PC-3 (cell line): Measurements from ENCODE around the gene MT1H. TPM values are rescaled to one million over a fixed set of nuclear protein-coding genes. Genes with fewer than 3 reads are reported as not detected.

Experiments used
- ATAC-seq: fragments of 200-7000 bp; cut with Tn5 transposase; 2 replicates; pipeline ENCODE4 v1.9.1; 2020; ENCODE audit warnings: mild to moderate bottlenecking, moderate library complexity
- BruUV-seq: library from RNA; stranded (reverse); fragments of 400-500 nt; replicated peaks from 2 replicates; lab custom pipeline; 2021; lab: Mats Ljungman, UMichigan
- CTCF ChIA-PET: fragments of 300-600 bp; sonication (Branson Sonifier 250); formaldehyde crosslinking; loops from one replicate; lab custom pipeline; 2022; ENCODE audit warnings: antibody characterized with exemption; lab: Charles Lee
- POLR2A ChIA-PET: fragments of 300-600 bp; sonication (Branson Sonifier 250); formaldehyde crosslinking; loops from one replicate; lab custom pipeline; 2022; ENCODE audit warnings: antibody characterized with exemption; ENCODE audit not compliant: unreplicated experiment; lab: Charles Lee
- DNase-seq: peaks from one replicate; pipeline ENCODE4 v3.0.0-alpha.2; 2015
- H2AFZ ChIP-seq: fragments of 300-600 bp; sonication (generic); 2 replicates; pipeline ENCODE4 v1.6.0; 2016; ENCODE audit warnings: antibody characterized with exemption, low read length
- H3F3A ChIP-seq: fragments of 300-600 bp; sonication (generic); one replicate; pipeline ENCODE4 v1.6.0; 2017; ENCODE audit warnings: antibody characterized with exemption, low read length, control low read depth, mild to moderate bottlenecking; ENCODE audit not compliant: unreplicated experiment
- H3K27ac ChIP-seq: fragments of 300-600 bp; sonication (generic); 2 replicates; pipeline ENCODE4 v1.5.1; 2016; ENCODE audit warnings: mild to moderate bottlenecking, low read length
- H3K27me3 ChIP-seq: fragments of 300-600 bp; sonication (generic); 2 replicates; pipeline ENCODE4 v1.6.1; 2016; ENCODE audit warnings: low read length, mixed read lengths
- H3K36me3 ChIP-seq: fragments of 300-600 bp; sonication (generic); 2 replicates; pipeline ENCODE4 v1.6.1; 2016; ENCODE audit warnings: low read depth, mixed run types, low read length, mixed read lengths
- H3K4me1 ChIP-seq: fragments of 300-600 bp; sonication (generic); 2 replicates; pipeline ENCODE4 v1.5.1; 2016; ENCODE audit warnings: low read length; ENCODE audit not compliant: insufficient read depth
- H3K4me2 ChIP-seq: fragments of 300-600 bp; sonication (generic); 2 replicates; pipeline ENCODE4 v1.6.0; 2016; ENCODE audit warnings: low read length
- H3K4me3 ChIP-seq: fragments of 300-600 bp; sonication (generic); 2 replicates; pipeline ENCODE4 v1.5.1; 2016; ENCODE audit warnings: mild to moderate bottlenecking, low read length, mixed read lengths
- H3K79me2 ChIP-seq: fragments of 300-600 bp; sonication (generic); 2 replicates; pipeline ENCODE4 v1.6.1; 2017; ENCODE audit warnings: low read length, mixed read lengths
- H3K9ac ChIP-seq: fragments of 300-600 bp; sonication (generic); 2 replicates; pipeline ENCODE4 v1.6.0; 2016; ENCODE audit warnings: mild to moderate bottlenecking, low read length
- H3K9me2 ChIP-seq: fragments of 300-600 bp; sonication (generic); replicated peaks from 2 replicates; pipeline ENCODE4 v1.6.1; 2016; ENCODE audit warnings: mixed run types, low read length, mixed read lengths
- H3K9me3 ChIP-seq: fragments of 300-600 bp; sonication (generic); 2 replicates; pipeline ENCODE4 v1.6.1; 2016; ENCODE audit warnings: low read length, mixed read lengths
- H4K20me1 ChIP-seq: fragments of 300-600 bp; sonication (generic); 2 replicates; pipeline ENCODE4 v1.6.1; 2016; ENCODE audit warnings: low read length, mixed read lengths
- EZH2 ChIP-seq: fragments of 300-600 bp; sonication (generic); IDR thresholded peaks from one replicate; pipeline ENCODE4 v1.6.1; 2017; ENCODE audit warnings: antibody characterized with exemption, mild to moderate bottlenecking, low read length; ENCODE audit not compliant: unreplicated experiment
- EZH2phosphoT487 ChIP-seq: fragments of 300-600 bp; sonication (generic); IDR thresholded peaks from 2 replicates; pipeline ENCODE4 v1.6.1; 2018; ENCODE audit warnings: mild to moderate bottlenecking, antibody characterized with exemption, low read length, borderline replicate concordance
- intact Hi-C: fragments of 100-400 bp; cut with micrococcal nuclease; formaldehyde crosslinking; loops from 2 replicates; pipeline ENCODE4 v1.9.0; 2023
- total RNA-seq: library from RNA; depleted of rRNA; stranded (reverse); fragments of >200 nt; gene quantifications from 2 replicates; pipeline ENCODE4 v1.2.3, GENCODE V29; 2014
- TF ChIP-seq, protein P1 (sequence below): fragments of 300-600 bp; sonication (generic); conservative IDR thresholded peaks from 2 replicates; pipeline ENCODE4 v1.5.1; 2017; ENCODE audit warnings: antibody characterized with exemption, low read depth, mild to moderate bottlenecking, low read length

The MT1H gene
- total RNA-seq, 1 experiment from 2014 or later: not detected

DNA sequence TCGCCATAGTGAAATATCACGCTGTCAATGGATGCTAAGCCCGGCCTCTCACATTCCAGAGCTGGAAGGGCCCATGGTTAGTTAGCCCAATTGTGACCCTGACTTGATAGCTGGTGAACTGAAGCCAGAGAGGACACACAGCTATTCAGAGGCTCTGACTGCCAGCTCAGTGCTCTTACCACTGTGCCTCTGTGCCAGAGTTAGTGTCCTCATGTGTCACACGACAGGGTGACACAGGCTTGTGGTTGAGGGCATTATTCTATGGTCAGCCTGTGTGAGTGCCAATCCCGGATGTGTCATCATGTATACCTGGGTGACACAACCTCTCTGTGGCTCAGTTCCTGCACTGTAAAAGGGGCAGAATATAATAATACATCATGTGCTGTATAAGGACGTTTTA lies 10.2 kb downstream of the MT1H start:
- Histone ChIP-seq H2AFZ (no peak overlapping the region), H3K9me2 (no peaks in the 10 kb centered on the region), H3K27me3 (no peaks in the 10 kb centered on the region), H4K20me1 (no peaks in the 10 kb centered on the region), H3F3A (no peaks in the 10 kb centered on the region), H3K4me2 (no peak overlapping the region), H3K79me2 (peaks cover 8% of the 10 kb centered on the region; the same call in 1 of the 2 replicates), H3K9me3 (no peaks in the 10 kb centered on the region), H3K27ac (no peak overlapping the region), H3K36me3 (no peaks in the 10 kb centered on the region), H3K4me3 (no peak overlapping the region), H3K9ac (no peak overlapping the region), H3K4me1 (peaks cover 29% of the 10 kb centered on the region)
- BruUV-seq: no TSS peak
- intact Hi-C loops: loop anchor here (5.0 kb wide), 1 partner anchor 73 kb away; the partner anchor contains the start of gene MT2A
- DNase-seq: peak; percentile 70
- ATAC-seq: peak; percentile 39
- CTCF ChIA-PET: no interaction called here
- POLR2A ChIA-PET: interaction anchor here (0.9 kb wide), 1 partner anchor 73 kb away, joined by 3 read pairs; no protein-coding TSS in a partner anchor
- TF ChIP-seq, protein P1, sequence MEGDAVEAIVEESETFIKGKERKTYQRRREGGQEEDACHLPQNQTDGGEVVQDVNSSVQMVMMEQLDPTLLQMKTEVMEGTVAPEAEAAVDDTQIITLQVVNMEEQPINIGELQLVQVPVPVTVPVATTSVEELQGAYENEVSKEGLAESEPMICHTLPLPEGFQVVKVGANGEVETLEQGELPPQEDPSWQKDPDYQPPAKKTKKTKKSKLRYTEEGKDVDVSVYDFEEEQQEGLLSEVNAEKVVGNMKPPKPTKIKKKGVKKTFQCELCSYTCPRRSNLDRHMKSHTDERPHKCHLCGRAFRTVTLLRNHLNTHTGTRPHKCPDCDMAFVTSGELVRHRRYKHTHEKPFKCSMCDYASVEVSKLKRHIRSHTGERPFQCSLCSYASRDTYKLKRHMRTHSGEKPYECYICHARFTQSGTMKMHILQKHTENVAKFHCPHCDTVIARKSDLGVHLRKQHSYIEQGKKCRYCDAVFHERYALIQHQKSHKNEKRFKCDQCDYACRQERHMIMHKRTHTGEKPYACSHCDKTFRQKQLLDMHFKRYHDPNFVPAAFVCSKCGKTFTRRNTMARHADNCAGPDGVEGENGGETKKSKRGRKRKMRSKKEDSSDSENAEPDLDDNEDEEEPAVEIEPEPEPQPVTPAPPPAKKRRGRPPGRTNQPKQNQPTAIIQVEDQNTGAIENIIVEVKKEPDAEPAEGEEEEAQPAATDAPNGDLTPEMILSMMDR: no peak
- TF ChIP-seq EZH2 (no peak), EZH2phosphoT487 (no peak)

DNA sequence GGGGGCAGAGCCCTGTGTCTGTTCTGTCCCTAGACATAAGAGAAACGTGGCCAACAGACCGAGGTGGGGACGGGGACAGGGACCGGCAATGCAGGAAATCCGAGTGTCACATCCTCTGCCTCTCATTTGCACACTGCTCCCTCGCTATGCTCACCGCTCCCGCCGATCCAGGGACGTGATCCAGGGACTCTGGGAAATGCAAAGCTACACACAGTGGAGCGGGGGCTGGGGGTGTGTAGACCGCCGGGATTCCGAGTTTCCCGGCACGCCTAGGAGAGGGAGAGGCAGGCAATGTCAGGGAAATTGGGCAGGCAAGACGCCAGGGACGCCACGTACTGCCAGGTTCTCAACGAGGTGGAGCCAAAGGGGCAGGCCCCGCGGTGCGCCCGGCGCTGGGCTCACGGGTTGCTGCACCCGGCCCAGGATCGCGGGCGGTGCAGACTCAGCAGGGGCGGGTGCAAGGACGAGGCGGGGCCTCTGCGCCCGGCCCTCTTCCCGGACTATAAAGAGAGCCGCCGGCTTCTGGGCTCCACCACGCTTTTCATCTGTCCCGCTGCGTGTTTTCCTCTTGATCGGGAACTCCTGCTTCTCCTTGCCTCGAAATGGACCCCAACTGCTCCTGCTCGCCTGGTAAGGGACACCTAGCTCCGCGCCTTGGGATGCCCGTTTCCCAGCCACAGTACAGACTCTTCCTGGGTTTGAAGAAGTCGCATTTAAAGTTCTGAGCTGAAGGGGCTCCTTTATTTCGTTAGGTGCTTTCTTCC lies 12.5 kb downstream of the MT1H start, which contains the start of gene MT1X:
MT1X (plus strand) TSS at position 532 of the 764 bp plus-strand sequence; CDS start at position 603, 71 bp downstream.
- Histone ChIP-seq H4K20me1 (no peaks in the 10 kb centered on the region), H3K4me3 (peak within 1 kb of the TSS; percentile 77), H3K9me3 (no peaks in the 10 kb centered on the region), H3K36me3 (no peaks in the 10 kb centered on the region), H3K9ac (peak within 1 kb of the TSS; percentile 72), H3K27me3 (no peaks in the 10 kb centered on the region), H3K4me2 (peak within 1 kb of the TSS; percentile 94), H3K79me2 (peaks cover 8% of the 10 kb centered on the region; the same call in 1 of the 2 replicates), H3K4me1 (peaks cover 29% of the 10 kb centered on the region), H3K27ac (peak within 1 kb of the TSS; percentile 10; the same call in 1 of the 2 replicates), H3K9me2 (no peaks in the 10 kb centered on the region), H2AFZ (peak within 1 kb of the TSS; percentile 66), H3F3A (no peaks in the 10 kb centered on the region)
- TF ChIP-seq, protein P1: no peak
- TF ChIP-seq EZH2phosphoT487: no peak
- no peak for TF ChIP-seq EZH2
- CTCF ChIA-PET: no interaction called here
- BruUV-seq: TSS peak; percentile 42
- intact Hi-C loops: loop anchor here (5.0 kb wide), 1 partner anchor 75 kb away; the partner anchor contains the start of gene MT2A
- peak; percentile 89 for DNase-seq
- POLR2A ChIA-PET: interaction anchor here (0.6 kb wide), 1 partner anchor 72 kb away, joined by 3 read pairs; no protein-coding TSS in a partner anchor
- peak; percentile 94 for ATAC-seq
